NCI-H748 (cell line): ENCODE results near the gene NFYA.

Experiments
- DNase-seq: peaks from one replicate; lab custom pipeline; 2025; ENCODE audit not compliant: unreplicated experiment; lab: John Stamatoyannopoulos, UW

Gene NFYA

GRCh38 chr6:41072836-41073202 is at the start of gene NFYA:
NFYA (plus strand) TSS chr6:41072974; CDS start chr6:41079090, 6,116 bp downstream.
- peak; percentile 100 for DNase-seq

DNA sequence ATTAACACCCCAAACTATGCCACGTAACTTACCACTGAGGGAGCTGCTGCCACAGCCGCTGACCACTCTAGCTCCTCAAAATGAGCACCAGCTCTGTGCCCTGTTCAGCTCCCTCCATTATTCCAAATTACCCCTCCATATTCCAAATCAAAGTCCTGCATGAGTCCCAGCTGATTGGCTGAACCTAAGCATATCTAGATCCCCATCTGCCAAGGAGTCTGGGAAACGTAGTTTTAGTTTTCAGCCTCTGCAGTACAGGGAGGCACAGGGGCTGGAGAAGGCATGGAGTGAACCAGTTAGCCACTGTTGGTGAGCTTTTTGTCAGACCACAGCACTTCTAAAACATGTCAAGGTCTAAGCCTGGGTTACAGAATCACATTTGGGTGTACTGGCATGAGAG is 49.7 kb upstream of the NFYA start:
- DNase-seq: no peak

- DNase-seq: no peak
Measured at GRCh38 chr6:41025966-41026530, 46.7 kb upstream of the NFYA start.

GRCh38 chr6:41027241-41027640 is 45.5 kb upstream of the NFYA start:
- DNase-seq: no peak

DNA sequence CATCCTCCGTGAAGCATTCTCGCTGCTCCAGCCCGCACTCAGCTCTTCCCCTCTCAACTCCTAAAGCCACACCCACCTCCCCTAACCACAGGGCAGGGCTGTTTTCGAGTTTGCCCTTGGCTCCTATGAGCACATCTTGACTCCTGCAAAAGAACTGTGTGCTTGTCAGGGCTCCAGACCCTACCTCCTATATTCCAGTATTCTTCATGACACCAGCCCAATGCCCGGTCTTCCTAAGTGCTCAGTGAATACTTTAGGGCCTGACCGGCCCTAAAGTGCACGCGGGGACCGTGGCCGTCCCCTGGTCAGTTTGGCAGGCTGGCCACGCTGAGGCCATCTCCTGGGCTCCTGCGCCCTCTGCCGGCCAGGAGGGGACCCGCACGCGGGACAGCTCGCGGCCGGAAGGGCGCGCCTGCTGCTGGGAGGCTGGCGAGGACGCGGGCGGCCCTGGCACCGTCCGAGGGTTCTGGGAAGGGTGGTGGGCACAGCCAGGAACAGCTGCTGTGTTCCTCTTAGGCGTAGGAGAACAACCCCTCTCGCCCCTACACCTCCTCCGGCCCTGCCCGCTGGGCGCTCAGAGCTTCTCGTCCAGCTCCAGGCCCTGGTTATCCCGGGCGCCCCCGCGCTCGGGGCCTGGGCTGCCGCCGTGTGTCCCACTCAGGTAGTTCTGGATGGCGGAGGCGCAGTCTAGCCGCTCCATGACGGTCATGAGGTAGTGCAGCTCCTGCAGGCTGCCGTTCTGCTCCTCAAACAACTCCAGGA is 44.8 kb upstream of the NFYA start:
- peak; percentile 82 for DNase-seq

- DNase-seq: no peak
Measured at GRCh38 chr6:41028561-41029412, 44.0 kb upstream of the NFYA start.

DNA sequence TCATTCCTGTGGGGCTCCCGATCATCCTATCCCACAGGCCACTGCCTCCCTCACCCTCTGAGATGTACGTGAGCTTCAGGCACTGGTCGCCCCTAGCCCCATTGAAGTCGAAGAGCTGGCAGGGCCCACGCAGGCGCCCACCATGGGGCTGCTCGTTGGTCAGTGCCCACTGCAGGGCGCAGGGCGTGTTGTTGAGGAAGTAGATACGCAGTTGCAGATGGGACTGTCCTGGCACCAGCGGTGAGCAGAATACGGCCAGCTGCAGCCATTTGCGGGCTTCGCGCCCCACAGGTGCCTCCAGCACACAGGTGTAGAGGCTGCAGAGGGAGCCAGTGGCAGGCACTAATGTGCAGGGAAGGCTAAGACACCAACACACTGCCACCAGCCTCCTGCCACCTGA is 39.9 kb upstream of the NFYA start:
- DNase-seq: no peak

- DNase-seq: no peak
Measured at GRCh38 chr6:41033776-41034175, 39.0 kb upstream of the NFYA start.

GRCh38 chr6:41036186-41036585 is 36.6 kb upstream of the NFYA start:
- DNase-seq: no peak

DNA sequence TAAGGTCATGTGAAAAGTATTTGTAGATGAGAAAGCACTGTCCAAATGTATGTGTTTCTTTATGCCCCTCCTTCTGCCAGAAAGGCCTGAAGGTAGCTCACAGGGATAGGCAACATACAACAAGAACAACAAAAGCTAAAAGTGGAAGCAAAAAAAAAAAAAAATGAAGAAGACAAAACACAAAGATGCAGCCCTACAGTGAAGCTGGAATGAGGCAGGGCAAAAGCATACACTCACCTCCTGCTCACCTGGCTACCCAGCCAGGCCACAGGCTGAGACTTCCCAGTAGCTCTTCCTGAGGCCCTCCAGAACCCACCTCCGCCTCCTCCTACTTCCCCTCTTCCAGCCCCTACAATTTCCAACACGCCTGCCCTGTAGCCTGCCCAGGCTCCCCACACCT is 36.2 kb upstream of the NFYA start:
- no peak for DNase-seq

GRCh38 chr6:41037107-41037900 is 35.5 kb upstream of the NFYA start:
- no peak for DNase-seq

DNA sequence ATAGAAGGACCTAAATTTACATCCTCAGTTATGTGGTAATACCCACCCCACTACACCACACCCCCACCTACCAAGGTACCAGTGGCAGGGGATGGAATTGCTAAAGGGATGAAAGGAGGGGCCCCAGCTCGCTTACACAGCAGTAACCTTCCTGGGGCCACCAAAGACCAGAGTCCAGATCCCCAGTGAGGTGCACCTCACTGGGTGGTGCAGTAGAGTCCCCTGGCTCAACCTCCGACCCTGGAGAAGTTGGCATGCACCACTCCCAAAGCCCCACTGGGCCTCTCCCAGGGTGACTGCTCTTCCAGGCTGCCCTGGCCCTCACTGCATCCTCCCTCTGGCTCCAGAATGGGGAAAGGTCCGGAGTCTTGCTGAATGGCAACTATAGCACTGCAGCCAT is 34.6 kb upstream of the NFYA start:
- DNase-seq: no peak

GRCh38 chr6:41039060-41039998 is 33.4 kb upstream of the NFYA start, which contains the start of gene UNC5CL:
UNC5CL (minus strand) TSS chr6:41039221; CDS start chr6:41035074, 4,147 bp downstream.
- DNase-seq: peak; percentile 55

DNA sequence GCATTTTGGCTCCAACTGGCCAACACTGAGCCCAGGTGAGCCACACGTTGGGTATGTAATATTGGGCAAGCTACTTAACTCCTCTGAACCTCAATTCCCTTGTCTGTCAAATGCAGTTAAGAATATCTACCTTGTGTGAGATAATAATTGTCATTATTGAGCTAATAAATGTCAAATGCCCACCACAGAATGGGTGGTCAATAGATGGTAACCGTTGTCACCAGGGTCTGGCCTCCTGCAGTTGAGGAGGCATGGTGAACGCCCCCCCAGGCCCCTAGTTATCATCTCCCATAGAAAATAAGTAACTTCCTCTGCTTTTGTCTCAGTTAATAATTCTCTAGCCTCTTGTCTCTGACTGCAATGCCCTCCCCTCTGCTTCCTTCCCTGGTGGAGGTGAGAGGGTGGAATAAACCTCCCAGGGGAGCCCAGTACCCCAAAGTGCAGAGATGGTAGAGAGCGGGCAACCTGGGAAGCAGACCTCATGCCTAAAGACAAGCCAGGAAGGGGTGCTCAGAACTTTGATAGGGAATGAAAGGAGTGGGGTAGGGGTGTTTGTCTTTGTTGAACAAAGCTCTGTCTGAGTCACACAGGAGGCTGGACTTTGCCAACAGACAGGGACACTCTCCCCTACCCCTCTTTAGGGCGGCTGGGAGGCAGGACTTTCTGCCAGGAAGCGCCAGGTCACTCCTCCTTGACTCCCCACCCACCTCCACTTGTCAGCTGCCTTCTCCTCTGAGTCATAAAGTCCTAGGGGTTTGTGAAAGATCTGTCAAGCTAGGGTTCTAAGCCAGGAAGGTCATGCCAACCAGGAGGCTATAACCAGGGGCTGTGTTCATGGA is 32.5 kb upstream of the NFYA start:
- no peak for DNase-seq

GRCh38 chr6:41040940-41041536 is 31.7 kb upstream of the NFYA start:
- DNase-seq: peak; percentile 17

DNA sequence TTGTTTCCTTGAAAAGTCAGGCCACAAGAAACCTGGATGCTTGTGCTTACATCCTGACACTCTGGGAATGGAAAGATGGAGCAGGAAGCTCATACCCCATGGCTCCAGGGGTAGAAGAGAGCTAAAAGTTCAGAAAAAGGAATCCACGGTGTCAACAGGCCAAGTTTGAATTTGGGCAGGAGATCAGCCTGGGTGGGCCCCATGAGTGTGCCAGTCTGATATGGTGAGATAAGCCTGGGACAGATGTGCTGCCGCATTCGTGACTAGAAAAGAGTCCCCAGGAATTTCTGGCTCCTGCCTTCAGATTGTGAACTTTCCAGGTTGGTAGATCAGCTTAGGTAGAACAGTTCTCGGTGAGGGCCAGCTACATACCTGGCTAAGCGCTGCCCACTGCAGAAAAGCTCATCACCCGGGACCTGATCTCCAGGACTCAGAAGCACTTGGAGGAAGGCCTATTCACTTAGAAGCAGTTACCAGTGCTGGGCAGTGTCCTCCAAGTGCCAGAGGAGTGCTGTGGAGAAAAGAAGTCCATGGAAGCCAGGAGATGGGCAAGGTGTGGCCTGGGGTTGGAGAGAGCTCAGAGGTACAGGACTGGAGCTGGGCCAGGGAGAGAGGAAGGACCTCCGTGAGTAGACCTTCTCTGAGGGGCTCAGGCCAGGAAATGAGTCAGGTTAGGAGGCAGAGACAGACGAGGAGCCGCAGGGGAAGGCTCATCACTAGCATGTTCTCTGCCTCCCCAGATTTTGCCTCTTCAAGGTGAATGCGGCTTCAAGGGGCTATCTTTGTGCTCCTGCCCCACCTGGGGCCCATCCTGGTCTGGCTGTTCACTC is 30.3 kb upstream of the NFYA start, which contains the start of gene TSPO2:
TSS of gene TSPO2 (plus strand) at position 242 of the 830 bp plus-strand sequence. CDS start at position 761, 519 bp downstream.
- no peak for DNase-seq

GRCh38 chr6:41043151-41043550 is 29.6 kb upstream of the NFYA start:
- no peak for DNase-seq

DNA sequence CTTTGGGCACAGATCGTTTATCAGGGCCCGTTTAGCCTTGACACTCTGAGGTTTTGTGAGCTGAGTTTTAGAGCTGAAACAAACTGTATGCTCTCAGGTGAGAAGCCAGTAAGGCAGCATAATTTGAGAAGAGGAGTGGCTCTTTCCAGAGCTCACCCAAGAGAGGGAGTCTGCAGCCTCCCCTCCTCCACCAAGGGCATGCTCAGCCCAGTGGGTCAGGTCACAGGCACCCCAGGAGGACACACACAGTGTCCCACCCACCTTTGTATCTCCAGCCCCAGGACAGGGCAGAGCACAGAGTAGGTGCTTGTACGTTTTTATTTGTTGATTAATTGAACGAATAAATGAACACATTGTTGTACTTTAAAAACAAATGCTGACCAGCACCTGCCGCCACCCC is 27.1 kb upstream of the NFYA start:
- no peak for DNase-seq
